DMS153 treated with DMSO at 0.1 percent for 48 hours (cell line): Measurements from ENCODE around the gene SLC44A3.
A peak's percentile ranks its signal among the peaks of the same experiment; 100 is the strongest.
"Not testable (repeated sequence)": the region's sequence is repeated elsewhere in the genome, so short reads cannot be mapped to it uniquely, and the experiment has no call there.

Source experiments
- DNase-seq: peaks from one replicate; lab custom pipeline; 2025; ENCODE audit not compliant: unreplicated experiment; lab: John Stamatoyannopoulos, UW

Gene SLC44A3

DNA sequence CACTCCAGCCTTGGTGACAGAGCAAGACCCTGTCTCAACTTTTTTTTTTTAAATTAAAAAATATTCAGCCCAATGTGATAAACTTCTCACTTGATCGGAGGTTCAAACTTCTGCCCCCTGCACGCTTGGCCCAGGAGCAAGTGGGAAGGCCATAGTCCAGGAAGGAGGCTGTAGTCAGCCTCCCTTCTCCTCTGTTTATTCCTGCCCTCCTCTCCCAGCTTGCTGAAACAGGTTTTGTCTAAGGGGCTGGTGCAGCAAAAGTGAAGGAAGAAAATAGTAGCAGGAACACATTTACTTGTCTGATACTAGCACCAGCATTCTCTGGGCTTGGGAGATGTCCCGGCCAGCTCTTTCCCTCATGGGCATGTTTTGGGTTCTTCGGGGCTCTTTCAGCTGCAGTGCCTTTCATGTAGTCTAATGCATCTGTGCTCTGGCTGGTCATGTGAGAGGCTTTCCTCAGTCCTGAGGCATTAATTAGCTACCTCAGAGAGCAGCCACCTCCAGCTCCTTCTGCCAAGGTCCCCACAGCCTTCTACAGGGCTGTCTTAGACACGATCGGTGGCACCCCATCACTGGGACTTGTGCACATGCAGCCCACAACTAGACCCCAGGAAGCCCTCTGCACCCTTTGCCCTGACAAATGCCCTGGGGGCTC, 12.9 kb downstream of the SLC44A3 start:
- no peak for DNase-seq

DNA sequence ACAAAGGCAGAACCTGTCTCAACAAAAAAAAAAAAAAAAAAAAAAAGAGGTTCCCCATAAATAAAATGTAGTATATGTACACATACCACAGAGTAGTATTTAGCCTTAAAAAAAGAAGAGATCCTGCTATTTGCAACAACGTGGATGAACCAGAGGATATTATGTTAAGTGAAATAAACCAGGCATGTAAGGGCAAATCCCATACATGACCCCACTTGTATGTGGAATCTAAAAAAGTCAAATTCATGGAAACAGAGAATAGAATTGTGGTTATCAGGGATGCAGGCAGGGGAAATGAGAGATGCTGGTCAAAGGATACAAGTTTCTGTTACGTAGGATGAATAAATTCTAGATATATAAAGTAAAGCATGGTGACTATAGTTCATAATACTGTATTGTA, 16.7 kb downstream of the SLC44A3 start:
- DNase-seq = no peak

DNA sequence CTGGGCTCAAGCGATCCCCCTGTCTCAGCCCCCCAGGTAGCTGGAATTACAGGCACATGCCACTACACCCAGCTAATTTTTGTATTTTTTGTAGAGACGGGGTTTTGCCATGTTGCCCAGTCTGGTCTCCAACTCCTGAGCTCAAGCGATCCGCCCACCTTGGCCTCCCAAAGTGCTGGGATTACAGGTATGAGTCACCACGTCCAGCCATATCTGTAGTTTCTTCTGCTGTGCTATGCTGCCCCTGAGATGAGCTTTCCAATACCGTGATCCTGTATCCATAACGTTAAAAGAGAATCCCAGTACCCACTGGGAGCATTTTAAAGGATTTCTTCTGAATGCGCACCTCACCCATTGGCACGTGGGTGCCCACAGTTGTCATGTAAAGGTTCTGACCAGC, 20.2 kb downstream of the SLC44A3 start:
- DNase-seq = not testable (repeated sequence)

DNA sequence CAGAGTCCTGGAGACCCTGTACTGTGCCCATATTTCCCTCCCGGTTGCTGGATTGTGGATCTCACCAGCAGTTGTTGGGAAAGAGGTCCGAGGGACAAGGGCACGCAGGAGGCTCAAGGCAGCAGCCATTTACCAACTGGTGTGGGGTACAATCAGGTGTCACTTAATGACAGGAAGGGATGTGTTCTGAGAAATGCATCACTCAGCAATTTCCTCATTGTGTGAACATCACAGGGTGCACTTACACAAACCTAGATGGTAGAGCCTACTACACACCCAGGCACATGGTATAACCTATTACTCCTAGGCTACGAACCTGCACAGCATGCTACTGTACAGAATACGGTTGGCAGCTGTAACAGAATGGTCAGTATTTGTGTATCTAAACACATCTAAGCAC, 20.7 kb downstream of the SLC44A3 start:
- DNase-seq = no peak

DNA sequence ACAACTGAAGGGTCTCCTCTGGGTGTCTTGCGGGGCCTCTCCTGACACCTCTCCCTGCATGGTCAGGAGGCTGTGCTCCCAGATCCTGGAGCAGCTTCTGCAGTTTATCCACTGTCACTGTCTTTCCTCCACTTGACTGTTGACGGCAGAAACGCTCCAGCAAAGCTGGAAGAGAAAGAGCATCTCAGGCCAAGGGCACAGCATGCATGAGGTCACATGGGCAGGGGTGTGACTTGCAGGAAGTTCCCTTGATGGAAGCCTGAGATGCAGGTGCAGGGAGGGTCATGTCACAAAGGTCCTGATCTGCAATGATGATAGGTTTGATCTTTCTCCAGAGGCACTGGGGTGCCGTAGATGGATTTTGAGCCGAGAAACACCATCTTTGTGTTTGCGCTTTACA, 23.3 kb downstream of the SLC44A3 start:
- no peak for DNase-seq

DNA sequence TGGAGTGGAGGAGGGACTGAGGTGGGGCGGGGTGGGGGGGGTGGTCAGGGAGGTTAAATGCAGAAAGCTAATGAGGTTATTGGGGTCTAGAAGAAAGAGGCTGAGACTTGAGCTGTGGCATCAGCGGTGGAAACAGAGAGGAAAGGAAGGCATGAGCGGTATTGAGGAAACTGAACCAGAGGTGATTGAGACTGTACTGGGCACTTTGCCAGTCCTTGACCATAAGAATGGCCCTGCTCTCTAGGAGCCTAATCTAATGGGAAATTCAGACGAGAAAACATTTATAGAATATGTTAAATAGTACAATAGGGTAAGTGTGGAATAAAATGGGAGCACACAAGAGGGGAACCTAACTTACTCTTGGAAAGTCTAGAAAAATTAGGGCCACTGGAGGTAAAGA, 23.7 kb downstream of the SLC44A3 start:
- no peak for DNase-seq

DNA sequence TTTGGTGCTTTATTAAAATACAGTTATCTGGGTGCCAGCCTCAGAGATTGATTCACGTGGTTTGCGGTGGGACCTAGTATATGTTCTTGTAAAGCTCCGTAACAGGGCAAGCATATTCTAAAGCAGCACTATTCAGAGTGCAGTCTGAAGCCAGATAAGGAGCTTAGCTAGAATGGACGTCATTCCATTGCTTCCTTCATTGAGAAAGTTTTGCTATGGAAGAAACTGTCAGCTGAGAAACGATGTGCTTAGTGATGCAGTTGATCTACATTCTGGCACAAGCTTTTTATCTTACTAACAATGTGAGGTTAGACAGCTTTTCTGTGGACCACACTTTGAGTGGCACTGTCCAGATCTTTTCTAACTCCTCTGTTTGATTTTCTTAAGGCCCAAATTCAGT, 26.2 kb downstream of the SLC44A3 start:
- DNase-seq = no peak

DNA sequence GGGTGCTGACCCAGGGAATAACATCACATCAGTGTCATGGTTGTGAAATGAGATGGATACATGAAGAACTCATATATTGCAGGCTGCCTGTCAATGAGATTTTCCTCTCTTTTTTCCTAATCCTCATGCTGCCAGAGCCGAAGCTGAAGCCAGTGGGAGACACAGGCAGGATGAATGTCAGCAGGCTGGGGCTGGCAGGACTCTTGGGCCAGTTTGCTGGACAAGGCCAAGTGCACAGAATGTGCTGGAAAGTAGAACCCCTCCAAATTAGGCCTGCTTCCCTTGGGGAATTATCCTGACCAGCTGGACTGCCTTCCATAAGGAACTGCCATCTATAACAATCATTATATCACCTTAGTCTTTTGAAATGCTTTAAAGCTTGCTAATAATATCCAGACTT, 31.4 kb downstream of the SLC44A3 start:
- no peak for DNase-seq

DNA sequence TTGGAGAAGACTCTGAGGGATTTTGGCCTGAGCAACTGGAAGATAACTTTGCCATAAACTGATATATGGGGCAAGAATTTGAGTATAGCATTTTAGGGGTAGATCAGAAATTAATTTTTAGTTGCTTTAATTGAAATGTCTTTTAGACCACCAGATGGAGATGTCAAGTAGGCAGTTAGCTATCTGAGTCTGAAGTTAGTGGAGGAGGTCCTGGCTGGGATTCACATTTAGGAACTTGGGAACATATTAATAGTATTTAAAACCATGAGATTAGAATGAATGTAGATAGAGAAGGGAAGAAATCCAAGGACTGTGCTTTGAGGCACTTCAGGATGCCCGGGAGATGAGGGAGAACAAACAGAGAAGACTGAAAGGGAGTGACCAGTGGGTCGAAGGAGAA, 32.6 kb downstream of the SLC44A3 start:
- no peak for DNase-seq

DNA sequence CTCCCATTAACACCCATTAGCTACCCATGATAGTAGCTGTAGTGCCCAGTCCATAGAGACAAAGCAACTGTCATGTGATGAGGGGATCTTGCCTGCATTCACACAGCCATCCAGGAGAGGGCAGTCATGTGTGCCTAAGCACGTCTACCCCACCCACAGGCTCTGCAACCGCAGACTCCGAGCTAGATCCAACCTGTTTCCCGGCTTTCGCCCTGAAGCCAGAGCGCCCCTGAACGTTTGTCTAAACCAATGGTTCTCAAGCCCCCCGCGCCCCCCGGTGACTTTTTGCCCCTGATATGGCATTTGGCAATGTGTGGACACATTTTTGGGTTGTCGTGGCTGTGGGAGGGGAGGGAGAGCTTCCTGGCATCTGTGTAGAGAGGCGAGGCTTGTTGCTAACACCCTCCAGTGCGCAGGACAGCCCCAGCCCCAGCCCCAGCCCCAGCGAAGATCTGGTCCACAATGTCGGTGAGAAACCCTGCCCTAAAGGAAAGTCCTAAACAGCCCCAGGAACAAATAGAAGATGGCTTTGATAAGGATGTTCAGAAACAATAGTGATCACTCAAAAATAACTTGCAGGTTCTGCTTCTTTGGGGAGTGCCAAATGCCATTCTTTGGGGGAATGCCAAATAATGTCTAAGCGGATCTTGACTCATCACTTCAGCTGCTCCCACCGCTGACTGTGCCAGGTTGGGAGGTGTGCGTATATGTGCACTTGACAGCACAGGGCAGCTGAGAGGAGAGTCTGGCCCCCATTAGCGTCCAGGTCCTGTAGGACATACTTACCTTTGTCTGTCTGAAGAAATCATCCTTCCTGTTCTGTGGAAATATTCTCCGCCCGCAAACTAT, 34.5 kb downstream of the SLC44A3 start:
- DNase-seq = peak; percentile 80

DNA sequence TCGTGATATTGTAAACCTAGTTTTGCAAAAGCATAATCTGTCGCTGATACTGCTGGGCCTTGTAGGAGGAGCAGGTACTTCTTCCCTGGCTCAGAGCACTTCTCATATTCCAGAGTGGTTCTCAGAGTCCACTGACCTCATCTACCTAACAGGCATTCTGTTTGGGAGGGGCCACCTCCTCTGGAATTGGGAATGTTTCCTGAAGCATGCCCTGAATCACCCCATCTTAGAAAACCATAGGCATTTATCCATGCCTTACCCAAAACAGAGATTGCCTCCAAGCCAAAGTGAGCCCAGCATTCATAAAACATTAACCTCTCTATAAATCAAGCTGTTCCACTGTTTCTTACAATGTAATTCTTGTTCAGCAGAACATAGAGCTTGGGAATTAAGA, 35.1 kb downstream of the SLC44A3 start:
- no peak for DNase-seq

DNA sequence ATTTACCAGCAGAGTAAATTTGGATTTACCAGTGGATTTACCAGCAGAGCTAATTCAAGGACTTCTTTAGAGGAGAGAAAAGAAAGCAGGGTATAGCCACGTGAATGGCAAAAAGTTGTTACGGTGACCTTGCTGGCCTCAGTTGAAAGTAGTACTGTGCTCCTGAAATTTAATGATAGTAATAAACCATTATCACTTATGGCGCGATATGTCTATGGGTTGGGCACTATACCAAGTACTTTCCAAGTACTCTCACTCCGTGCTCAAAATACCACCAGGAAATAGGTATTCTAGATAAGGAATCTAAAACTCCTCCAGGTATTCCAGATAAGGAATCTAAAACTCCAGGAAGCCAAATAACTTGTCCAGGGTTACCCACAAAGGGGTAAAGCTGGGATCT, 35.8 kb downstream of the SLC44A3 start:
- no peak for DNase-seq

DNA sequence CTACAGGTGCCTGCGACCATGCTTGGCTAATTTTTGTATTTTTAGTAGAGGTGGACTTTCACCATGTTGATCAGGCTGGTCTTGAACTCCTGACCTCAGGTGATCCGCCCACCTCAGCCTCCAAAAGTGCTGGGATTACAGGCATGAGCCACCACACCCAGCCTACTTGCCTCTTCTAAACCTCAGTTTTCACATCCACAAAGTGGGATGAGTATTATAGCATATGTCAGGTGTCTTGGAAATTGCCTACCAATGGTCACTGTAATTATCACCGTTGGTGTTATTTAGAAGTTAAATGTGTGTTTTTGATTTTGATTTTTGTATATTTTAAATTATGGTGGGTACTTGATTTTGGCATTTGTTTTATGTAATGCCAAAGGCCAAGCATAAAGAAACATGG, 36.7 kb downstream of the SLC44A3 start:
- no peak for DNase-seq

DNA sequence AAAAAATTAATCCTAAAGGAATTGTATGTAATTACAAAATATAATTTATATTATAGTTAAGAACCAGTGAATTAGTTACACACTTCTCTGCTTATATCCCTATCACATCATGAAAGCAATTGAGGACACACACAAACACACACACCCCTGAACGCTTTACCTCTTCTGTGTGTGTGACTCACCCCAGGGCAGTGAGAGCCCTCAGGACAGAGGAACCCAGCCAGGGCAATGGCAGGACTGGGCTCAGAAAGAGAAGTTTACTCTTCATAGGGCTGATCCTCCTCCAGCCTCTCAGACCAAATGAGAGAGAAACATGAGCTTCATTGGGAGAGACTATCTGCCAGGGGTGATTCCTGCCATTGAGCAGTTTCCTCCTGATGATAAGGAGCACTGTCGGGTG, 38.1 kb downstream of the SLC44A3 start:
- DNase-seq = no peak

DNA sequence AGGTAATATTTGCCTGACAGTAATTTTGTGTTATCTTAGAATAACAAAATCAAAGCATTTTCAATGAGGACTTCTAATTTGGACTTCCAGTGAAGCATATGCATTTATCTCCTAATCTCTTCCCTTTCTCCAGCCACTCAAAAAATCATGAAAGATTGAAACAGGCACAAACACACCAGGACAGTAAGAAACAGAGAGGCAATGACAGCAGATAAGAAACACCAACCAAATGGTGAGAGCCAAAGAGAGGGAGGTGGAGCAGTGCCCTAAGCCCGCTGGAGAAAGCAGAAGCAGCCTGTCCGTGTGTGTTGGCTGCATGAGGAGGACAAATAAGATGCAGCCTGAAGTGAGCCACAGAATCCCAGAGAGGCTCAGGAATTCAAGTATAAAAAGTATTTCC, 39.0 kb downstream of the SLC44A3 start:
- DNase-seq = no peak

DNA sequence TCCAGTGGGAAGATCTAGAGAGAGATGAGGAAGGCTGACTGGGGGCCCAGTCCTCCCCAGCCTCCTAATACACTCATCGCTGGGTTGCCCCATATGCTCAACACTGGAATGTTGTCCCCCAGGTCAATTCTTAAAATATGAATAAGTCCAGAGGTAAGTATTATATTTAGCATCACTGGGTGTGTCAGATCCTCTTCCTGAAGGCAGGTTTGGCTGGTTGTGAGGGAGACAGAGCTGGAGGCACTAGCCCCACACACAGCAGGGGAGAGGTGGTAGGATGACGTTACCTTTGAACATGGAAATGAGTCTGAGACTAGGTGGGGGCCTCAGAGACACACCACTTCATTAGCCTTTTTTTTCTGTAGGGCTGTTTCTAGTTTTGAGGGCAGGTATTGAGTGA, 42.6 kb downstream of the SLC44A3 start:
- DNase-seq = no peak

DNA sequence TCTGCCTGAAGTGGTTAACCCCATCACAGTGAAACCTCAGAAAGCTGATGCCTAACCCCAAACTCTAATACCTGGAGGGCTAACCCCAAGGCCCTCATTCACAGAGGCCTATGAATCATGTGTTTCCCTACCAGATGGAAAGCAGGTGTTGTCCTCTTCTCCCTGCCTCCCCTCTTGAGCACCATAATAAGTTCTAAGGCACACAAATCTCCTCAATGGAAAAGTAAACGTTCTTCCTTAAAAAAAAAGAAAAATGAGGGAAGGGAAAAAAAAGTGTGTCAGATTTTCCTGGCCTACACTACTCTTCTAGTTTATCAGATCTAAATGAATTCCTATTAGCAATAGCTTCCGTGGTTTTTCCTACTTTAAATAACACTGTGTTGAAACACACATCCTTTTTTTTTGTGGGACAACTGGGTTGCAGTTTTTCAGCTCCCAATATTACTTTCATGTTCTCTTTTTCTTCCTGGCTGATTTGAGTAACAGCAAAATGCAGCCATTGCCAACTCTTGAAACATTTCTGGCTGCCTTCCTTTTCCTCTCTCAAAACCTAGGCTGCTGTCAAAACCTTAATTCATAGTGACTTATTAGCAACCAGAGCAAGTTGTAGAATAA, 43.2 kb downstream of the SLC44A3 start:
- DNase-seq = no peak

DNA sequence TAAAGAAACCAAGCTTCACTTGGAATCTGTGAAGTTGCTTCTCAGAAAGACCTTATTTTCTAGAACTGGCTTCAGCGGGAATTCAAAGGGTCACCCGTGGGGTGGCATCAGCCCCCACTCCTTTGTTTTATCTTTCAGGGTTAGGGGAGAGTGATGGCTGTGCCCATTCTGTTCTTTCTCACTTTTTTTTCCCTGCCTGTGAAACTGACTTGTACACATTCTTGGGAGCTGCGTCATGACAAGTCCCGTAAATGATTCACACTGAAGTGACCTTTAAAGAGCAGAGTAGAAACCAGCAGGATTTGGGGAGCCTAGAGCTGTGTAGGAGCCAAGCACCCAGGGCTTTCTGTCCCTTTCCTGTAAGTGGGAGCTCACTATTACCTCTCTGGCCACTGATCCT, 43.8 kb downstream of the SLC44A3 start:
- no peak for DNase-seq

DNA sequence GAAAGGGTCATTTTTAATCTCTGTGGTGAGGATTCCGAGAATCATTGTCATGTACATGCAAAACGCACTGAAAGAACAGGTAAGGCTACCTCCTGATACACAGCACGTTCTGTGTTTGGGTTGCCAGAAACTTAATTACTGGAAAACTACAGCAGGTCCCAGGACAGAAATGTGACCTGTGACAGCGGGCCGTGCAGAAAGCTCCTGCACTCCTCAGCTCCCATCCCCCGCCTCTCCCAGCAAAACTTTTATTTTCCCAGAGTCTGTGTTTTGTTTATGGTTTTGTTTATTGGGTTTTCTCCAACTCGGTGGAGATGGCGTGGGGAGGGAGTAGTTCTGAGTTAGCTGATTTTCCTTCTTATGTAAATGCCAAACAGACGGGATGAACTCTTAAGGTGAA, 44.7 kb downstream of the SLC44A3 start:
- no peak for DNase-seq

DNA sequence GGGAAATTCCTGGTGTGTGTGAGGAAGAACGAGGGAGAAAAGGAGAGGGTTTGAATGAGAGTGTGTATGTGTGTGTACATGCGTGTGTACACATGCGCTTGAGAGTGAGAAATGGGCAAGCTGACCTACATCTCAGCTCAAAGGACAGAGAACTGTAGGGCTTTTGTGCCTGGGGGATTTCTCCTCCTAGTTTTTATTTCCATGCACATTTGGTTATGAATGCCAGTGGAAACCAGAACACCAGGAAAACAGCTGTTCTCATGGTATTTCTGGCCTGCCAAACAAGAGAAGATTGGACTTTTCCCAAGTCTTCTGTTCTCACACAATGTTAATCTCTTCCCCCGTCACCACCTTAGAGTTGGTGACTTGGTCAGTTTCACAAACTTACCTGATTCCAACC, 45.2 kb downstream of the SLC44A3 start:
- no peak for DNase-seq

DNA sequence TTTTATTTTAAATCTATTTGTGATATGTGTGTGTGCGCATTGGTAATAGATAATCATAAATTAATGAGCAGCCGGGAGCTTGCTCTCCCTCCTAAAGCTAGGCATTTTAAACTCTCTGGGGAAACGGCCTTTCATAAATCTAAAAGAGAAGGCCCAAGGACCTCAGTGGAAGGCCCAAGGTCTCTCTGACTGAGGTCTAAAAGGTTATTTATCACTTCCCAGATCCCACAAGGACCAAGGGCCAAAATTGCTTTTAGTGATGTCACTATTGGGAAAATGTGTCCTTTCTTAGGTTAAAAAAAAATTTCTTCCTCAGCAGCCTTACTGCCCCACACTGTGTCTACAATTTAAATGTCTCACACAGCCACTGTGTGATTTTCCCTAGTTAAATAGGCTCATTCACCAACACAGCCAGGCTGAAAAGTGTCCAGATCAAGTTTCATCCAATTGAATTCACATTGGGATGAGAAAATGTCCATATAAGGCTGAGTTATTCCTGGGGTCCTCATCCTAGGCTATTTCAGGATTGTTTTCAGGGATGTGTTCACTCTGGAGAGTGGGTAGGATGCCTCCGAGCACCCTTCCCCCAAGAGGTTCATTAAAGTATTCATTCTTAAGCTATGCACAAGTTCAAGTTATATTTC, 46.1 kb downstream of the SLC44A3 start:
- no peak for DNase-seq

DNA sequence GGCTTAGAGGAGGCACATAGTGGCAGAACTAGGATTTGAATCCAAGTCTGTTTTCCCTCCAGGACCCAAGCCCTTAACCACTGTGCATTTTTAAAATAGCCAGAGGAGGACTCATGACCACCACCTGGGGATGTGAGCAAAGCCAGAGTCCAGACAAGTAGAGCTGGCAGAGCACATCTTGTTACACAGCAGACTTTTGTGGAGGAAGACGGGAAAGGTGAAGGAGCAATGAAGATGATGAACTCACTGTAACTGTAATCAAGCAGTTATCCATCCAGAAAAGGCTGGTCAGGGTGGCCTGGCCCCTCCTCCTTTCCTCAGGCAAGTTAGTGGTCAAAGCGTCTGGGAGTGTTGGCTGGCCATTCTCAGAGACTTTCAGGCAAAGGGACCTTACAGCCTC, 50.9 kb downstream of the SLC44A3 start:
- no peak for DNase-seq
